K562 (cell line): ENCODE results near the gene HIVEP2. TPM values are rescaled to one million over a fixed set of nuclear protein-coding genes. Genes with fewer than 3 reads are reported as not detected.

Experiments used
- ATAC-seq: fragments of 200-7000 bp; cut with Tn5 transposase; 3 replicates; pipeline ENCODE4 v1.9.1; 2020; ENCODE audit warnings: moderate library complexity
- BruUV-seq: library from RNA; stranded (reverse); fragments of 400-500 nt; replicated peaks from 2 replicates; lab custom pipeline; 2021; lab: Mats Ljungman, UMichigan
- CTCF ChIA-PET: fragments of 300-600 bp; formaldehyde crosslinking; extraction: SDS; loops from one replicate; lab custom pipeline; 2021; ENCODE audit warnings: low intra/inter-chr PET ratio; lab: Yijun Ruan, JAX
- POLR2A ChIA-PET: fragments of 300-600, 350-650 bp; sonication (Branson Sonifier 250); formaldehyde crosslinking; extraction: SDS; loops from one replicate; lab custom pipeline; 2021; ENCODE audit warnings: antibody characterized with exemption, inconsistent platforms; lab: Yijun Ruan, JAX
- DNase-seq, 4 experiments: peaks; one replicate each; pipeline versions ENCODE4 v3.0.0 to v3.0.0-alpha.2; 2011 to 2018; ENCODE audit warnings: low spot score in 3 of 4, mixed read lengths in 3 of 4; ENCODE audit errors: extremely low read depth in 1 of 4
- FAIRE-seq: peaks from 2 replicates; lab custom pipeline; 2011; peaks lifted over from hg19 to GRCh38; lab: Jason Lieb, UNC
- H2AFZ ChIP-seq: 2 replicates; pipeline ENCODE4 v1.6.0; 2011; ENCODE audit warnings: low read depth, low read length, control low read depth, inconsistent platforms
- H3K27ac ChIP-seq: fragments of 200-600 bp; 3 replicates; pipeline ENCODE4 v1.8.0; 2011; ENCODE audit warnings: low read depth, mild to moderate bottlenecking, control low read depth, inconsistent platforms, low read length, moderate library complexity, mixed read lengths; ENCODE audit errors: extremely low read depth
- H3K27me3 ChIP-seq, 2 experiments: fragments of 300-600 bp in 1 of 2; 2 replicates in 1 of 2; 3 replicates in 1 of 2; pipeline versions ENCODE4 v1.6.0 to v1.8.0; 2011; ENCODE audit warnings: inconsistent platforms in 2 of 2, low read length in 2 of 2, mild to moderate bottlenecking in 1 of 2, mixed read lengths in 1 of 2, moderate library complexity in 1 of 2; ENCODE audit not compliant: control insufficient read depth in 2 of 2, insufficient read depth in 2 of 2
- H3K36me3 ChIP-seq: fragments of 300-600 bp; 3 replicates; pipeline ENCODE4 v1.8.0; 2011; ENCODE audit warnings: mild to moderate bottlenecking, low read length, inconsistent platforms; ENCODE audit not compliant: control insufficient read depth, insufficient read depth
- H3K4me1 ChIP-seq, 2 experiments: fragments of 200-600 bp in 1 of 2; replicated peaks in 1 of 2; 2 replicates in 1 of 2; 3 replicates in 1 of 2; pipeline versions ENCODE4 v1.5.1 to v1.8.0; 2011; ENCODE audit warnings: inconsistent platforms in 2 of 2, low read length in 2 of 2, mild to moderate bottlenecking in 1 of 2, mixed read lengths in 1 of 2, moderate library complexity in 1 of 2; ENCODE audit not compliant: control insufficient read depth in 2 of 2, insufficient read depth in 2 of 2
- H3K4me2 ChIP-seq: 2 replicates; pipeline ENCODE4 v1.6.1; 2011; ENCODE audit warnings: low read length, control low read depth, inconsistent platforms, mixed read lengths; ENCODE audit not compliant: insufficient read depth
- H3K4me3 ChIP-seq: fragments of 200-600 bp; sonication (generic), shearing (Covaris generic); 2 replicates; pipeline ENCODE4 v1.5.1; 2016; ENCODE audit warnings: control low read depth, inconsistent platforms
- H3K79me2 ChIP-seq: fragments of 200-600 bp; 3 replicates; pipeline ENCODE4 v1.8.0; 2011; ENCODE audit warnings: low read length, inconsistent platforms; ENCODE audit not compliant: control insufficient read depth, insufficient read depth
- H3K9ac ChIP-seq, 2 experiments: 2 replicates each; pipeline versions ENCODE4 v1.6.0 to v1.6.1; 2011; ENCODE audit warnings: low read depth in 2 of 2, low read length in 2 of 2, control low read depth in 1 of 2, inconsistent platforms in 1 of 2, mild to moderate bottlenecking in 1 of 2, mixed read lengths in 1 of 2; ENCODE audit not compliant: insufficient read depth in 1 of 2
- H3K9me1 ChIP-seq: one replicate; pipeline ENCODE4 v1.6.0; 2011; ENCODE audit warnings: inconsistent platforms, mild to moderate bottlenecking, low read length, moderate library complexity; ENCODE audit not compliant: control insufficient read depth, insufficient read depth
- H3K9me3 ChIP-seq: replicated peaks from 2 replicates; pipeline ENCODE4 v1.5.1; 2011; ENCODE audit warnings: low read depth, low read length, inconsistent platforms; ENCODE audit not compliant: control insufficient read depth, insufficient read depth
- H4K20me1 ChIP-seq: replicated peaks from 2 replicates; pipeline ENCODE4 v1.6.1; 2011; ENCODE audit warnings: low read length, inconsistent platforms, mixed read lengths; ENCODE audit not compliant: control insufficient read depth, insufficient read depth
- XRCC3 ChIP-seq: fragments of 450-650 bp; IDR thresholded peaks from 2 replicates; pipeline ENCODE4 v1.6.1; 2017; ENCODE audit warnings: mild to moderate bottlenecking, moderate library complexity
- ZKSCAN3 ChIP-seq: fragments of 250-450 bp; sonication (Bioruptor Pico); IDR thresholded peaks from 2 replicates; pipeline ENCODE4 v1.4.0; 2020
- ZNF253 ChIP-seq: fragments of 250-450 bp; sonication (Bioruptor Pico); conservative IDR thresholded peaks from 2 replicates; pipeline ENCODE4 v1.6.1; 2021; ENCODE audit warnings: mild to moderate bottlenecking
- WGBS: fragments of 100-300 bp; shearing (Covaris generic); methylation state at CpG from one replicate; pipeline ENCODE4 v1.1.6; 2016; ENCODE audit warnings: low coverage, mixed read lengths; ENCODE audit not compliant: insufficient coverage; ENCODE audit errors: missing lambda C conversion rate; 5-methylcytosine and 5-hydroxymethylcytosine counted together
- in situ Hi-C: fragments of 300-500 bp; cut with MboI; formaldehyde crosslinking; loops from 4 replicates; pipeline ENCODE4 v1.15.0; 2018; ENCODE audit warnings: inconsistent platforms, mixed read lengths
- intact Hi-C: fragments of 100-400 bp; cut with micrococcal nuclease; formaldehyde crosslinking; loops from 2 replicates; pipeline ENCODE4 v1.14.2; 2022
- polyA plus RNA-seq, 8 experiments: library from polyadenylated mRNA; depleted of rRNA in 4 of 8; stranded (reverse) in 5 of 8; unstranded in 3 of 8; fragments of >200 nt; fragmentation: Nextera tagmentation in 2 of 8; fragmentation: Illumina TruSeq in 1 of 8; extraction: Ambion mirVana in 2 of 8; extraction: Trizol in 1 of 8; gene quantifications; 2 replicates each; pipeline versions ENCODE4 v1.2.1 to v1.2.3, GENCODE V29; 2011 to 2014; ENCODE audit warnings: inconsistent platforms in 1 of 8, missing spikeins in 1 of 8
- total RNA-seq, 7 experiments: library from RNA; depleted of rRNA in 6 of 7; stranded (reverse); fragments of >200 nt in 6 of 7; fragmentation: Illumina TruSeq in 2 of 7; extraction: Trizol in 2 of 7; gene quantifications; 2 replicates each; pipeline versions ENCODE4 v1.2.1 to v1.2.3, GENCODE V29; 2011 to 2021; ENCODE audit warnings: low replicate concordance in 1 of 7
- TF ChIP-seq, protein P1 (sequence below): fragments of 250-450 bp; sonication (Bioruptor Pico); IDR thresholded peaks from 2 replicates; pipeline ENCODE4 v1.4.0; 2020
- TF ChIP-seq, protein P2 (sequence below): fragments of 450-650 bp; conservative IDR thresholded peaks from 2 replicates; pipeline ENCODE4 v1.6.1; 2016; ENCODE audit warnings: missing genetic modification characterization, low read depth, mild to moderate bottlenecking, missing compliant biosample characterization, moderate library complexity

Gene HIVEP2
- total and polyA plus RNA-seq, 9 of the 15 experiments (the other 6 are each of a cell fraction or from before 2014, with no cell fraction given), result under 0.01 to 1.2 (median 0.31) TPM

GRCh38 chr6:142942238-142942637 is 2.7 kb downstream of the HIVEP2 start:
- CTCF ChIA-PET, result no interaction called here
- peaks cover 3 to 32% of the 10 kb centered on the region in 2 experiments; a peak in 3 of 5 replicates for H3K4me1 ChIP-seq

More at GRCh38 chr6:142942238-142942637, 2.7 kb downstream of the HIVEP2 start:
- no peak for FAIRE-seq
- no TSS peak for BruUV-seq
- H3K9ac ChIP-seq, result no peak overlapping the region
- WGBS, result 12% methylated on average over 1 of the region's 1 CpG
- no peak overlapping the region for H2AFZ ChIP-seq
- TF ChIP-seq ZKSCAN3 (CRISPR knock-in tag), result no peak
- TF ChIP-seq, protein P1, sequence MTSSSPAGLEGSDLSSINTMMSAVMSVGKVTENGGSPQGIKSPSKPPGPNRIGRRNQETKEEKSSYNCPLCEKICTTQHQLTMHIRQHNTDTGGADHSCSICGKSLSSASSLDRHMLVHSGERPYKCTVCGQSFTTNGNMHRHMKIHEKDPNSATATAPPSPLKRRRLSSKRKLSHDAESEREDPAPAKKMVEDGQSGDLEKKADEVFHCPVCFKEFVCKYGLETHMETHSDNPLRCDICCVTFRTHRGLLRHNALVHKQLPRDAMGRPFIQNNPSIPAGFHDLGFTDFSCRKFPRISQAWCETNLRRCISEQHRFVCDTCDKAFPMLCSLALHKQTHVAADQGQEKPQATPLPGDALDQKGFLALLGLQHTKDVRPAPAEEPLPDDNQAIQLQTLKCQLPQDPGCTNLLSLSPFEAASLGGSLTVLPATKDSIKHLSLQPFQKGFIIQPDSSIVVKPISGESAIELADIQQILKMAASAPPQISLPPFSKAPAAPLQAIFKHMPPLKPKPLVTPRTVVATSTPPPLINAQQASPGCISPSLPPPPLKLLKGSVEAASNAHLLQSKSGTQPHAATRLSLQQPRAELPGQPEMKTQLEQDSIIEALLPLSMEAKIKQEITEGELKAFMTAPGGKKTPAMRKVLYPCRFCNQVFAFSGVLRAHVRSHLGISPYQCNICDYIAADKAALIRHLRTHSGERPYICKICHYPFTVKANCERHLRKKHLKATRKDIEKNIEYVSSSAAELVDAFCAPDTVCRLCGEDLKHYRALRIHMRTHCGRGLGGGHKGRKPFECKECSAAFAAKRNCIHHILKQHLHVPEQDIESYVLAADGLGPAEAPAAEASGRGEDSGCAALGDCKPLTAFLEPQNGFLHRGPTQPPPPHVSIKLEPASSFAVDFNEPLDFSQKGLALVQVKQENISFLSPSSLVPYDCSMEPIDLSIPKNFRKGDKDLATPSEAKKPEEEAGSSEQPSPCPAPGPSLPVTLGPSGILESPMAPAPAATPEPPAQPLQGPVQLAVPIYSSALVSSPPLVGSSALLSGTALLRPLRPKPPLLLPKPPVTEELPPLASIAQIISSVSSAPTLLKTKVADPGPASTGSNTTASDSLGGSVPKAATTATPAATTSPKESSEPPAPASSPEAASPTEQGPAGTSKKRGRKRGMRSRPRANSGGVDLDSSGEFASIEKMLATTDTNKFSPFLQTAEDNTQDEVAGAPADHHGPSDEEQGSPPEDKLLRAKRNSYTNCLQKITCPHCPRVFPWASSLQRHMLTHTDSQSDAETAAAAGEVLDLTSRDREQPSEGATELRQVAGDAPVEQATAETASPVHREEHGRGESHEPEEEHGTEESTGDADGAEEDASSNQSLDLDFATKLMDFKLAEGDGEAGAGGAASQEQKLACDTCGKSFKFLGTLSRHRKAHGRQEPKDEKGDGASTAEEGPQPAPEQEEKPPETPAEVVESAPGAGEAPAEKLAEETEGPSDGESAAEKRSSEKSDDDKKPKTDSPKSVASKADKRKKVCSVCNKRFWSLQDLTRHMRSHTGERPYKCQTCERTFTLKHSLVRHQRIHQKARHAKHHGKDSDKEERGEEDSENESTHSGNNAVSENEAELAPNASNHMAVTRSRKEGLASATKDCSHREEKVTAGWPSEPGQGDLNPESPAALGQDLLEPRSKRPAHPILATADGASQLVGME, result no peak
- no peak for TF ChIP-seq ZNF253
- TF ChIP-seq, protein P2, sequence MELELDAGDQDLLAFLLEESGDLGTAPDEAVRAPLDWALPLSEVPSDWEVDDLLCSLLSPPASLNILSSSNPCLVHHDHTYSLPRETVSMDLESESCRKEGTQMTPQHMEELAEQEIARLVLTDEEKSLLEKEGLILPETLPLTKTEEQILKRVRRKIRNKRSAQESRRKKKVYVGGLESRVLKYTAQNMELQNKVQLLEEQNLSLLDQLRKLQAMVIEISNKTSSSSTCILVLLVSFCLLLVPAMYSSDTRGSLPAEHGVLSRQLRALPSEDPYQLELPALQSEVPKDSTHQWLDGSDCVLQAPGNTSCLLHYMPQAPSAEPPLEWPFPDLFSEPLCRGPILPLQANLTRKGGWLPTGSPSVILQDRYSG, result no peak
- TF ChIP-seq XRCC3, result no peak
- POLR2A ChIA-PET, result no interaction called here
- H3K36me3 ChIP-seq, result no peaks in the 10 kb centered on the region
- peaks cover 15 to 32% of the 10 kb centered on the region in 2 experiments; a peak in 4 of 5 replicates for H3K27me3 ChIP-seq
- no peak for DNase-seq
- no peaks in the 10 kb centered on the region for H3K9me3 ChIP-seq
- no peaks in the 10 kb centered on the region for H4K20me1 ChIP-seq
- intact Hi-C loops (loop anchor here (5.0 to 10.0 kb wide), 2 partner anchors 120 to 223 kb away; partner anchors contain the start of gene AIG1), in situ Hi-C loops (no loop called here)
- H3K9me1 ChIP-seq, result no peaks in the 10 kb centered on the region
- no peak overlapping the region for H3K4me3 ChIP-seq
- no peak overlapping the region for H3K27ac ChIP-seq
- no peaks in the 10 kb centered on the region for H3K79me2 ChIP-seq
- H3K4me2 ChIP-seq, result no peak overlapping the region
- no peak for ATAC-seq
